ENCODE data around the gene MAGEB4. TPM values are rescaled to one million over a fixed set of nuclear protein-coding genes. Genes with fewer than 3 reads are reported as not detected.

The MAGEB4 gene
- total and polyA plus RNA-seq, 10 of the 15 experiments (the other 5 are each of a cell fraction or from before 2014, with no cell fraction given) = 0.04 TPM; not detected in 9

- FAIRE-seq = no peak
- POLR2A ChIA-PET = no interaction called here
These were observed 19.2 kb downstream of the MAGEB4 start for GRCh38 chrX:30261012-30261411.

GRCh38 chrX:30262763-30263162 is 21.0 kb downstream of the MAGEB4 start:
- ATAC-seq = no peak
- no peak for FAIRE-seq
- H3K9me3 ChIP-seq (replicated peaks; ENCODE audit: control insufficient read depth, insufficient read depth, low read length) = no peaks in the 10 kb centered on the region
- no peak overlapping the region for H3K9ac ChIP-seq (ENCODE audit: control insufficient read depth, insufficient read depth, low read length)
- H3K4me2 ChIP-seq (ENCODE audit: control insufficient read depth, insufficient read depth) = no peak overlapping the region
- no peaks in the 10 kb centered on the region for H3K4me1 ChIP-seq (ENCODE audit: control insufficient read depth, insufficient read depth, low read length)
- no peaks in the 10 kb centered on the region for H4K20me1 ChIP-seq (ENCODE audit: control insufficient read depth, insufficient read depth)
- RAD21 ChIA-PET (ENCODE audit: unreplicated experiment) = no interaction called here
- no TSS peak for BruUV-seq (replicated peaks)
- CTCF ChIA-PET = interaction anchor here (1.6 kb wide), 1 partner anchor 11 kb away, joined by 8 read pairs; no protein-coding TSS in a partner anchor
- no peaks in the 10 kb centered on the region for H3K79me2 ChIP-seq (ENCODE audit: control insufficient read depth, insufficient read depth, low read length)
- no peak overlapping the region for H3K4me3 ChIP-seq
- intact Hi-C loops (cut with micrococcal nuclease; ENCODE audit: unreplicated experiment) = no loop called here
- POLR2A ChIA-PET = no interaction called here
- no peak overlapping the region for H3K27ac ChIP-seq (ENCODE audit: control insufficient read depth, insufficient read depth)
- SMC1A ChIA-PET (ENCODE audit: uncharacterized antibody, unreplicated experiment) = no interaction called here
- DNase-seq (ENCODE audit: low read depth, low spot score) = no peak
- in situ Hi-C loops (cut with MboI) = no loop called here
- H3K27me3 ChIP-seq (replicated peaks in 1 of 2; ENCODE audit: control insufficient read depth in 2 of 2, insufficient read depth in 2 of 2, low read length in 1 of 2) = no peaks in the 10 kb centered on the region
- WGBS (ENCODE audit: insufficient coverage, insufficient replicate concordance, low lambda C conversion rate, missing lambda C conversion rate) = 41% methylated on average over 1 of the region's 1 CpG
- no peak overlapping the region for H2AFZ ChIP-seq (ENCODE audit: control insufficient read depth, low read depth, low read length)
- H3K36me3 ChIP-seq (ENCODE audit: control insufficient read depth in 2 of 2, insufficient read depth in 2 of 2, low read length in 1 of 2) = no peaks in the 10 kb centered on the region
- TF ChIP-seq SREBF2 (IDR thresholded peaks at IDR 0.05; ENCODE audit: low read length) (no peak), SMAD5 (IDR thresholded peaks at IDR 0.05; ENCODE audit: low read depth) (no peak), LARP7 (IDR thresholded peaks at IDR 0.05) (no peak), KDM1A (IDR thresholded peaks at IDR 0.05; ENCODE audit: borderline replicate concordance) (no peak), GABPA (IDR thresholded peaks at IDR 0.05; ENCODE audit: low read depth) (no peak), FOXM1 (IDR thresholded peaks at IDR 0.05; ENCODE audit: low read depth, low read length) (no peak), NRF1 (conservative IDR thresholded peaks at IDR 0.05; ENCODE audit: low read depth, low read length) (no peak), ZZZ3 (IDR thresholded peaks at IDR 0.05; ENCODE audit: control insufficient read depth, insufficient read length, low read depth) (no peak), TCF12 (IDR thresholded peaks at IDR 0.05; ENCODE audit: low read depth, low read length) (no peak), HDGF (IDR thresholded peaks at IDR 0.05) (no peak), POLR2A (IDR thresholded peaks at IDR 0.05; ENCODE audit: low read depth, low read length) (no peak)
- TF ChIP-seq, protein P1, sequence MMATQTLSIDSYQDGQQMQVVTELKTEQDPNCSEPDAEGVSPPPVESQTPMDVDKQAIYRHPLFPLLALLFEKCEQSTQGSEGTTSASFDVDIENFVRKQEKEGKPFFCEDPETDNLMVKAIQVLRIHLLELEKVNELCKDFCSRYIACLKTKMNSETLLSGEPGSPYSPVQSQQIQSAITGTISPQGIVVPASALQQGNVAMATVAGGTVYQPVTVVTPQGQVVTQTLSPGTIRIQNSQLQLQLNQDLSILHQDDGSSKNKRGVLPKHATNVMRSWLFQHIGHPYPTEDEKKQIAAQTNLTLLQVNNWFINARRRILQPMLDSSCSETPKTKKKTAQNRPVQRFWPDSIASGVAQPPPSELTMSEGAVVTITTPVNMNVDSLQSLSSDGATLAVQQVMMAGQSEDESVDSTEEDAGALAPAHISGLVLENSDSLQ (IDR thresholded peaks at IDR 0.05) = no peak
- TF ChIP-seq, protein P2, sequence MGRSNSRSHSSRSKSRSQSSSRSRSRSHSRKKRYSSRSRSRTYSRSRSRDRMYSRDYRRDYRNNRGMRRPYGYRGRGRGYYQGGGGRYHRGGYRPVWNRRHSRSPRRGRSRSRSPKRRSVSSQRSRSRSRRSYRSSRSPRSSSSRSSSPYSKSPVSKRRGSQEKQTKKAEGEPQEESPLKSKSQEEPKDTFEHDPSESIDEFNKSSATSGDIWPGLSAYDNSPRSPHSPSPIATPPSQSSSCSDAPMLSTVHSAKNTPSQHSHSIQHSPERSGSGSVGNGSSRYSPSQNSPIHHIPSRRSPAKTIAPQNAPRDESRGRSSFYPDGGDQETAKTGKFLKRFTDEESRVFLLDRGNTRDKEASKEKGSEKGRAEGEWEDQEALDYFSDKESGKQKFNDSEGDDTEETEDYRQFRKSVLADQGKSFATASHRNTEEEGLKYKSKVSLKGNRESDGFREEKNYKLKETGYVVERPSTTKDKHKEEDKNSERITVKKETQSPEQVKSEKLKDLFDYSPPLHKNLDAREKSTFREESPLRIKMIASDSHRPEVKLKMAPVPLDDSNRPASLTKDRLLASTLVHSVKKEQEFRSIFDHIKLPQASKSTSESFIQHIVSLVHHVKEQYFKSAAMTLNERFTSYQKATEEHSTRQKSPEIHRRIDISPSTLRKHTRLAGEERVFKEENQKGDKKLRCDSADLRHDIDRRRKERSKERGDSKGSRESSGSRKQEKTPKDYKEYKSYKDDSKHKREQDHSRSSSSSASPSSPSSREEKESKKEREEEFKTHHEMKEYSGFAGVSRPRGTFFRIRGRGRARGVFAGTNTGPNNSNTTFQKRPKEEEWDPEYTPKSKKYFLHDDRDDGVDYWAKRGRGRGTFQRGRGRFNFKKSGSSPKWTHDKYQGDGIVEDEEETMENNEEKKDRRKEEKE (IDR thresholded peaks at IDR 0.05) = no peak
- TF ChIP-seq, protein P3, sequence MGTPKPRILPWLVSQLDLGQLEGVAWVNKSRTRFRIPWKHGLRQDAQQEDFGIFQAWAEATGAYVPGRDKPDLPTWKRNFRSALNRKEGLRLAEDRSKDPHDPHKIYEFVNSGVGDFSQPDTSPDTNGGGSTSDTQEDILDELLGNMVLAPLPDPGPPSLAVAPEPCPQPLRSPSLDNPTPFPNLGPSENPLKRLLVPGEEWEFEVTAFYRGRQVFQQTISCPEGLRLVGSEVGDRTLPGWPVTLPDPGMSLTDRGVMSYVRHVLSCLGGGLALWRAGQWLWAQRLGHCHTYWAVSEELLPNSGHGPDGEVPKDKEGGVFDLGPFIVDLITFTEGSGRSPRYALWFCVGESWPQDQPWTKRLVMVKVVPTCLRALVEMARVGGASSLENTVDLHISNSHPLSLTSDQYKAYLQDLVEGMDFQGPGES (IDR thresholded peaks at IDR 0.05) = no peak

More at GRCh38 chrX:30261012-30261411, 19.2 kb downstream of the MAGEB4 start:
- Histone ChIP-seq H3K4me2 (ENCODE audit: control insufficient read depth, insufficient read depth) (no peak overlapping the region), H3K9ac (ENCODE audit: control insufficient read depth, insufficient read depth, low read length) (no peak overlapping the region), H3K79me2 (ENCODE audit: control insufficient read depth, insufficient read depth, low read length) (no peaks in the 10 kb centered on the region), H2AFZ (ENCODE audit: control insufficient read depth, low read depth, low read length) (no peak overlapping the region), H3K27ac (ENCODE audit: control insufficient read depth, insufficient read depth) (no peak overlapping the region), H3K4me3 (no peak overlapping the region), H3K9me3 (replicated peaks; ENCODE audit: control insufficient read depth, insufficient read depth, low read length) (no peaks in the 10 kb centered on the region; the same call in 2 of the 3 replicates), H3K27me3 (replicated peaks in 1 of 2; ENCODE audit: control insufficient read depth in 2 of 2, insufficient read depth in 2 of 2, low read length in 1 of 2) (no peaks in the 10 kb centered on the region), H4K20me1 (ENCODE audit: control insufficient read depth, insufficient read depth) (no peaks in the 10 kb centered on the region), H3K36me3 (ENCODE audit: control insufficient read depth in 2 of 2, insufficient read depth in 2 of 2, low read length in 1 of 2) (no peaks in the 10 kb centered on the region), H3K4me1 (ENCODE audit: control insufficient read depth, insufficient read depth, low read length) (no peaks in the 10 kb centered on the region)
- BruUV-seq (replicated peaks) = no TSS peak
- ATAC-seq (no peak), DNase-seq (ENCODE audit: low read depth, low spot score) (no peak)
- in situ Hi-C loops (cut with MboI) (no loop called here), intact Hi-C loops (cut with micrococcal nuclease; ENCODE audit: unreplicated experiment) (no loop called here)
- ChIA-PET SMC1A (ENCODE audit: uncharacterized antibody, unreplicated experiment) (no interaction called here), RAD21 (ENCODE audit: unreplicated experiment) (no interaction called here), CTCF (no interaction called here)
- TF ChIP-seq KAT2A (conservative IDR thresholded peaks at IDR 0.05; ENCODE audit: control insufficient read depth, low read depth, low read length) = no peak
- TF ChIP-seq MXI1 (IDR thresholded peaks at IDR 0.05; ENCODE audit: low read depth, low read length) = no peak
- no peak for TF ChIP-seq SMAD5 (IDR thresholded peaks at IDR 0.05; ENCODE audit: low read depth)
- no peak for TF ChIP-seq PML (IDR thresholded peaks at IDR 0.05; ENCODE audit: low read length)
- no peak for TF ChIP-seq MYB (IDR thresholded peaks at IDR 0.05; ENCODE audit: borderline replicate concordance, low read depth, low read length)
- no peak for TF ChIP-seq NR2F1 (conservative IDR thresholded peaks at IDR 0.05)
- TF ChIP-seq MTA2 (IDR thresholded peaks at IDR 0.05; ENCODE audit: low read depth) = no peak

Measured in GM12878 (cell line).